Endothelial cell of umbilical vein (primary cell): ENCODE results near the gene GPR158. TPM values are rescaled to one million over a fixed set of nuclear protein-coding genes. Genes with fewer than 3 reads are reported as not detected.

Experiments
- BruUV-seq: library from RNA; stranded (reverse); fragments of 400-500 nt; replicated peaks from 2 replicates; lab custom pipeline; 2021; lab: Mats Ljungman, UMichigan
- CTCF ChIA-PET: fragments of 300-600, 350-600 bp; sonication (Branson Sonifier 250); formaldehyde crosslinking; loops from one replicate; lab custom pipeline; 2021; ENCODE audit warnings: antibody characterized with exemption, inconsistent platforms; lab: Charles Lee
- POLR2A ChIA-PET: fragments of 300-600, 350-600 bp; sonication (Branson Sonifier 250); formaldehyde crosslinking; loops from one replicate; lab custom pipeline; 2021; ENCODE audit warnings: antibody characterized with exemption, inconsistent platforms; lab: Charles Lee
- DNase-seq: peaks from one replicate; pipeline ENCODE4 v3.0.0-alpha.2; 2011; ENCODE audit warnings: low read depth, low spot score
- FAIRE-seq: peaks from 2 replicates; lab custom pipeline; 2011; peaks lifted over from hg19 to GRCh38; lab: Jason Lieb, UNC
- H2AFZ ChIP-seq: 2 replicates; pipeline ENCODE4 v1.6.0; 2012; ENCODE audit warnings: low read depth, low read length, control low read depth, inconsistent platforms
- H3K27ac ChIP-seq: 2 replicates; pipeline ENCODE4 v1.5.1; 2011; ENCODE audit warnings: low read depth, mild to moderate bottlenecking, control low read depth, low read length, moderate library complexity; ENCODE audit not compliant: insufficient read depth
- H3K27me3 ChIP-seq, 2 experiments: 2 replicates each; pipeline versions ENCODE4 v1.6.0 to v1.6.1; 2011; ENCODE audit warnings: low read length in 2 of 2, mixed read lengths in 1 of 2; ENCODE audit not compliant: control insufficient read depth in 2 of 2, insufficient read depth in 2 of 2
- H3K36me3 ChIP-seq, 2 experiments: 2 replicates in 1 of 2; 3 replicates in 1 of 2; pipeline ENCODE4 v1.5.1; 2011; ENCODE audit warnings: low read length in 2 of 2, mild to moderate bottlenecking in 1 of 2, moderate library complexity in 1 of 2; ENCODE audit not compliant: control insufficient read depth in 2 of 2, insufficient read depth in 2 of 2; ENCODE audit errors: extremely low read depth in 1 of 2
- H3K4me1 ChIP-seq: 3 replicates; pipeline ENCODE4 v1.5.1; 2011; ENCODE audit warnings: mild to moderate bottlenecking, low read length; ENCODE audit not compliant: control insufficient read depth, insufficient read depth; ENCODE audit errors: extremely low read depth
- H3K4me2 ChIP-seq: 2 replicates; pipeline ENCODE4 v1.6.1; 2011; ENCODE audit warnings: low read length, control low read depth, mixed read lengths; ENCODE audit not compliant: insufficient read depth
- H3K4me3 ChIP-seq, 3 experiments: fragments of 200-600 bp in 1 of 3; sonication (generic), shearing (Covaris generic) in 1 of 3; replicated peaks in 1 of 3; 2 replicates each; pipeline ENCODE4 v1.5.1; 2011 to 2016; ENCODE audit warnings: control low read depth in 3 of 3, low read length in 3 of 3, mild to moderate bottlenecking in 2 of 3, inconsistent platforms in 1 of 3, low read depth in 1 of 3, moderate library complexity in 1 of 3; ENCODE audit not compliant: insufficient read depth in 1 of 3
- H3K79me2 ChIP-seq: 2 replicates; pipeline ENCODE4 v1.6.0; 2012; ENCODE audit warnings: low read length, inconsistent platforms; ENCODE audit not compliant: control insufficient read depth, insufficient read depth
- H3K9ac ChIP-seq: replicated peaks from 2 replicates; pipeline ENCODE3; 2011; ENCODE audit warnings: low read length, control low read depth; ENCODE audit not compliant: insufficient read depth; ENCODE audit errors: extremely low read depth
- H3K9me1 ChIP-seq: replicated peaks from 3 replicates; pipeline ENCODE4 v1.6.0; 2011; ENCODE audit warnings: mild to moderate bottlenecking, low read length; ENCODE audit not compliant: control insufficient read depth, insufficient read depth; ENCODE audit errors: extremely low read depth
- H3K9me3 ChIP-seq: replicated peaks from 2 replicates; pipeline ENCODE4 v1.5.1; 2012; ENCODE audit warnings: low read length, inconsistent platforms; ENCODE audit not compliant: control insufficient read depth, insufficient read depth
- H4K20me1 ChIP-seq: replicated peaks from 2 replicates; pipeline ENCODE3; 2011; ENCODE audit warnings: mild to moderate bottlenecking, low read length; ENCODE audit not compliant: control insufficient read depth, insufficient read depth; ENCODE audit errors: extremely low read depth
- EZH2 ChIP-seq: IDR thresholded peaks from 2 replicates; pipeline ENCODE4 v1.6.1; 2012; ENCODE audit warnings: borderline replicate concordance, low read depth, mild to moderate bottlenecking, moderate library complexity, low read length, inconsistent platforms; ENCODE audit not compliant: severe bottlenecking
- FOS ChIP-seq: IDR thresholded peaks from 2 replicates; pipeline ENCODE4 v1.6.1; 2011; ENCODE audit warnings: mild to moderate bottlenecking, low read length, moderate library complexity, borderline replicate concordance; ENCODE audit not compliant: insufficient read depth
- GATA2 ChIP-seq: IDR thresholded peaks from 2 replicates; pipeline ENCODE4 v1.7.0; 2011; ENCODE audit warnings: low read depth, mild to moderate bottlenecking, moderate library complexity, mixed read lengths, low read length; ENCODE audit not compliant: insufficient read length, insufficient read depth
- JUN ChIP-seq: IDR thresholded peaks from 2 replicates; pipeline ENCODE4 v1.6.1; 2011; ENCODE audit warnings: borderline replicate concordance, low read depth; ENCODE audit not compliant: insufficient read length, insufficient read depth
- MYC ChIP-seq: IDR thresholded peaks from one replicate; pipeline ENCODE4 v1.6.1; 2011; ENCODE audit warnings: mild to moderate bottlenecking, low read depth, low read length
- POLR2A ChIP-seq: IDR thresholded peaks from 2 replicates; pipeline ENCODE4 v1.6.1; 2012; ENCODE audit warnings: low read depth, mild to moderate bottlenecking, control low read depth, low read length
- POLR2AphosphoS5 ChIP-seq: IDR thresholded peaks from 2 replicates; pipeline ENCODE4 v1.6.1; 2012; ENCODE audit warnings: low read depth, mild to moderate bottlenecking, control low read depth, low read length, moderate library complexity; ENCODE audit not compliant: insufficient read depth
- dilution Hi-C: fragments of 300-500 bp; cut with MboI; formaldehyde crosslinking; loops from one replicate; pipeline ENCODE4 v1.15.0; 2019; ENCODE audit warnings: low sequenced_read_pairs; ENCODE audit not compliant: extremely low pct_ligation_motif_present
- intact Hi-C: fragments of 100-400 bp; cut with micrococcal nuclease; formaldehyde crosslinking; loops from one replicate; pipeline ENCODE4 v1.10.0; 2022
- polyA plus RNA-seq, 4 experiments: library from polyadenylated mRNA; depleted of rRNA in 3 of 4; stranded (reverse) in 3 of 4; unstranded in 1 of 4; fragments of >200 nt; gene quantifications; 2 replicates each; pipeline versions ENCODE4 v1.2.1 to v1.2.3, GENCODE V29; 2011 to 2012; ENCODE audit warnings: missing spikeins in 1 of 4
- total RNA-seq: library from RNA; stranded (reverse); gene quantifications from 2 replicates; pipeline ENCODE4 v1.2.3, GENCODE V29; 2021
- TF ChIP-seq, protein P1 (sequence below): IDR thresholded peaks from 2 replicates; pipeline ENCODE4 v1.6.1; 2011; ENCODE audit not compliant: insufficient read depth, insufficient read length
- TF ChIP-seq, protein P2 (sequence below), 2 donors: IDR thresholded peaks; 1 replicate in 1 of 2; 2 replicates in 1 of 2; pipeline ENCODE4 v1.5.1; 2011; ENCODE audit warnings: low read length in 2 of 2, mild to moderate bottlenecking in 2 of 2, moderate library complexity in 2 of 2, control low read depth in 1 of 2, inconsistent platforms in 1 of 2, low read depth in 1 of 2; ENCODE audit not compliant: insufficient read depth in 1 of 2; ENCODE audit errors: extremely low read depth in 1 of 2

GPR158 gene
- total and polyA plus RNA-seq, 2 donors (not counting 3 experiments of a cell fraction or from before 2014, with no cell fraction given): not detected

DNA sequence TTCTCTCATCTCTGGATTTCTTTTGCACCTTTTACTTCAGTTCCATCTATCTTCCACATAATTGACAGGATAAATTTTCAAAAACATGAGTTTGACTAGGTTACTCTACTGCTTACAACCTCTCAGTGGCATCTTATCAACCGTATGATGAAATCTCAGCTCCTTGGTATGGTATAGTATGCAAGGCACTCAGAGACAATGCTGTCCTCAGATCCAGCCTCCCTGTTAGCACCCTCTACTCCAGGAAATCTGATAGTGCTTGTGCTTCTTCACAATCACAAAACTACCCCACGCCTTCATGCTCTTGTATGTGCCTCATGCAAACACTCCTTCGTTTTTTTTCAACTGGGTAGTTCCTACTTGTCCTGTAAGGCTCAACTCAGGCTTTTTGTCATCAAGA lies 330.7 kb downstream of the GPR158 start:
- H4K20me1 ChIP-seq: no peaks in the 10 kb centered on the region
- H3K9me3 ChIP-seq: no peaks in the 10 kb centered on the region
- no peak overlapping the region for H3K4me2 ChIP-seq
- H3K9ac ChIP-seq: no peak overlapping the region
- CTCF ChIA-PET: interaction anchor here (1.7 kb wide), 1 partner anchor 12 kb away, joined by 4 read pairs; no protein-coding TSS in a partner anchor
- H3K4me1 ChIP-seq: no peaks in the 10 kb centered on the region
- no peak overlapping the region for H2AFZ ChIP-seq
- FAIRE-seq: no peak
- no peak overlapping the region for H3K27ac ChIP-seq
- H3K79me2 ChIP-seq: no peaks in the 10 kb centered on the region
- intact Hi-C loops: no loop called here
- TF ChIP-seq EZH2 (no peak), MYC (no peak), POLR2A (no peak), JUN (no peak), POLR2AphosphoS5 (no peak), GATA2 (no peak), FOS (no peak)
- TF ChIP-seq, protein P1, sequence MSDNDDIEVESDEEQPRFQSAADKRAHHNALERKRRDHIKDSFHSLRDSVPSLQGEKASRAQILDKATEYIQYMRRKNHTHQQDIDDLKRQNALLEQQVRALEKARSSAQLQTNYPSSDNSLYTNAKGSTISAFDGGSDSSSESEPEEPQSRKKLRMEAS: no peak
- TF ChIP-seq, protein P2, sequence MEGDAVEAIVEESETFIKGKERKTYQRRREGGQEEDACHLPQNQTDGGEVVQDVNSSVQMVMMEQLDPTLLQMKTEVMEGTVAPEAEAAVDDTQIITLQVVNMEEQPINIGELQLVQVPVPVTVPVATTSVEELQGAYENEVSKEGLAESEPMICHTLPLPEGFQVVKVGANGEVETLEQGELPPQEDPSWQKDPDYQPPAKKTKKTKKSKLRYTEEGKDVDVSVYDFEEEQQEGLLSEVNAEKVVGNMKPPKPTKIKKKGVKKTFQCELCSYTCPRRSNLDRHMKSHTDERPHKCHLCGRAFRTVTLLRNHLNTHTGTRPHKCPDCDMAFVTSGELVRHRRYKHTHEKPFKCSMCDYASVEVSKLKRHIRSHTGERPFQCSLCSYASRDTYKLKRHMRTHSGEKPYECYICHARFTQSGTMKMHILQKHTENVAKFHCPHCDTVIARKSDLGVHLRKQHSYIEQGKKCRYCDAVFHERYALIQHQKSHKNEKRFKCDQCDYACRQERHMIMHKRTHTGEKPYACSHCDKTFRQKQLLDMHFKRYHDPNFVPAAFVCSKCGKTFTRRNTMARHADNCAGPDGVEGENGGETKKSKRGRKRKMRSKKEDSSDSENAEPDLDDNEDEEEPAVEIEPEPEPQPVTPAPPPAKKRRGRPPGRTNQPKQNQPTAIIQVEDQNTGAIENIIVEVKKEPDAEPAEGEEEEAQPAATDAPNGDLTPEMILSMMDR (IDR thresholded peaks at IDR 0.05; ENCODE audit: extremely low read depth in 1 of 2, insufficient read depth in 1 of 2, low read depth in 1 of 2, low read length in 2 of 2): no peak
- H3K36me3 ChIP-seq: no peaks in the 10 kb centered on the region
- no peak for DNase-seq
- H3K4me3 ChIP-seq: no peak overlapping the region
- H3K9me1 ChIP-seq: no peaks in the 10 kb centered on the region
- H3K27me3 ChIP-seq: no peaks in the 10 kb centered on the region
- POLR2A ChIA-PET: no interaction called here
- dilution Hi-C loops: no loop called here
- no TSS peak for BruUV-seq
